ES-I3 (cell line): ENCODE data around the gene LATS2.

Experiments used
- H3K36me3 ChIP-seq: 2 replicates; pipeline ENCODE4 v1.6.1; 2013; ENCODE audit warnings: mild to moderate bottlenecking, low read length, control low read depth, moderate library complexity; ENCODE audit not compliant: insufficient read depth
- H3K4me1 ChIP-seq: 2 replicates; pipeline ENCODE4 v1.6.1; 2013; ENCODE audit warnings: mild to moderate bottlenecking, control low read depth, low read length; ENCODE audit not compliant: insufficient read depth
- H3K9ac ChIP-seq: 2 replicates; pipeline ENCODE4 v1.6.1; 2013; ENCODE audit warnings: low read depth, mild to moderate bottlenecking, low read length, moderate library complexity
- H3K9me3 ChIP-seq: 2 replicates; pipeline ENCODE4 v1.6.1; 2013; ENCODE audit warnings: mild to moderate bottlenecking, low read length, moderate library complexity; ENCODE audit not compliant: control insufficient read depth, insufficient read depth

Gene LATS2

DNA sequence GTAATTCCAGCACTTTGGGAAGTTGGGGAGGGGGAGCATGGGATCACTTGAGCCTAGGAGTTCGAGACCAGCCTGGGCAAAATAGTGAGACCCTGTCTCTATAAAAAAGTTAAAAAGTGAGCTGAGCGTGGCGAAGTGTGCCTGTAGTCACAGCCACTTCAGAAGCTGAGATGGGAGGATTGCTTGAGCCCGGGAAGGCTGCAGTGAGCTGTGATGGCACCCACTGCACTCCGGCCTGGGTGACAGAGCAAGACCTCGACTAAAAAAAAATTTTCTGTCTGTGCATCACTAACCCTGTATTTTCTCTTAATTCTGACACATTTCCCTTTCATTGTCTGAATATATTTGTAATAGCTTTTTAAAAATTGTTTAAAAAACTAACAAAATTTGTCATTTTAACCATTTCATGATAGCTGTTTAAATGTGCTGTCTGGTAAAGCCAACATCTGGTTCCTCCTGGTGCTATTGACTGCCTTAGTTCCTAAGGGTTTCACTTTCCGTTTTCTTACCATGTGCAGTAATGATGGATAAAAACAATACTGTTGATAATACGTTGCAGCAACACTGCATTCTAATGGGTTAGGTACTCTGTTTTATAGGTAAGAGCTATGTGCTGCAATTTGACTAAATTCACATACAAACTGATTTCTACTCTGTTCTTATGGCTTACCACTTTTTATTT, 29.7 kb downstream of the LATS2 start:
- Histone ChIP-seq H3K9ac (no peak overlapping the region), H3K36me3 (no peaks in the 10 kb centered on the region; the same call in 1 of the 2 replicates), H3K4me1 (peaks cover 30% of the 10 kb centered on the region), H3K9me3 (no peaks in the 10 kb centered on the region)

DNA sequence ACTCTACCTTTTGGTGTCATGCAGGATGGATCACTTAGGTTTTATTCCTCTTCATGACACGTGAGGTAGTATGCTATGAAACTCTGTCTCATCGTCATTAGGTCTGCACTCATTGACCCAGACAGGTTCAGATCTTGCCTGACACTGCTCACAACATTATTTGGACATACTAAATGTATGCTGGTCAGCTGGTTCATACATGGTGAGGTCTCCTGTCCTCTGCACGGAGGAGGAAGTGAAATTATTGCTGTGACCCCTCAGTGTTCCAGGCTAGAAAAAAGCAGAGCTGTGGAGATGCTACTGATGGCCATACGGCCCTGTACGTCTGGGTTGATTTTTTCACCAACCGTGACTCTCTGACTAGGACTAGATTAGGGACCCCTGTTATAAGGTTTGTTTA, 35.8 kb downstream of the LATS2 start:
- Histone ChIP-seq H3K9me3 (no peaks in the 10 kb centered on the region), H3K36me3 (no peaks in the 10 kb centered on the region; the same call in 1 of the 2 replicates), H3K4me1 (peaks cover 2% of the 10 kb centered on the region; the same call in 1 of the 2 replicates), H3K9ac (no peak overlapping the region)

GRCh38 chr13:21022056-21022979, 39.1 kb downstream of the LATS2 start:
- no peak overlapping the region for H3K9ac ChIP-seq
- no peaks in the 10 kb centered on the region for H3K9me3 ChIP-seq
- H3K4me1 ChIP-seq, result peaks cover 14% of the 10 kb centered on the region
- H3K36me3 ChIP-seq, result no peaks in the 10 kb centered on the region

- Histone ChIP-seq H3K9me3 (no peaks in the 10 kb centered on the region), H3K9ac (no peak overlapping the region), H3K36me3 (no peaks in the 10 kb centered on the region), H3K4me1 (peaks cover 14% of the 10 kb centered on the region)
These were observed 40.8 kb downstream of the LATS2 start for GRCh38 chr13:21020581-21020980.

DNA sequence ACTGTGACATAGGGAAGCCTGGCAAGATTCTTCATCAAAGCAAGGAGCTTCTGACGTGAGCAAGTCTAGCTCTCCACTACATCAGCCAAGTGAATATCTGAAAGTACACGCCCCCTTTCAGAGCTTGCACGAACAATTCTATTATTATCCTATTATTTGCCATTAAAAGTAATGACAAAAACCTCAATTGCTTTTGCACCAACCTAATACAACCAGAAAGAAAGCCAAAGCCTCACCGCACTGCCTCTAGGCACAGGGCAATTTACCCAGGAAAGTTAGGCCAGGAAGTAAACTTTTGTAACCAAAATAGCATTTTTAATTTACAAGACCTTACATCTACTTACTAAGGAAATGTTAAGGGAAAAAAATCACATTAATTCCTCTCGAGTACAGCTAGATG, 41.2 kb downstream of the LATS2 start:
- Histone ChIP-seq H3K36me3 (no peaks in the 10 kb centered on the region), H3K9ac (no peak overlapping the region), H3K9me3 (no peaks in the 10 kb centered on the region), H3K4me1 (peaks cover 14% of the 10 kb centered on the region)

GRCh38 chr13:21018220-21018619, 43.2 kb downstream of the LATS2 start:
- Histone ChIP-seq H3K9ac (no peak overlapping the region), H3K36me3 (no peaks in the 10 kb centered on the region; the same call in 1 of the 2 replicates), H3K4me1 (peaks cover 14% of the 10 kb centered on the region), H3K9me3 (no peaks in the 10 kb centered on the region)

DNA sequence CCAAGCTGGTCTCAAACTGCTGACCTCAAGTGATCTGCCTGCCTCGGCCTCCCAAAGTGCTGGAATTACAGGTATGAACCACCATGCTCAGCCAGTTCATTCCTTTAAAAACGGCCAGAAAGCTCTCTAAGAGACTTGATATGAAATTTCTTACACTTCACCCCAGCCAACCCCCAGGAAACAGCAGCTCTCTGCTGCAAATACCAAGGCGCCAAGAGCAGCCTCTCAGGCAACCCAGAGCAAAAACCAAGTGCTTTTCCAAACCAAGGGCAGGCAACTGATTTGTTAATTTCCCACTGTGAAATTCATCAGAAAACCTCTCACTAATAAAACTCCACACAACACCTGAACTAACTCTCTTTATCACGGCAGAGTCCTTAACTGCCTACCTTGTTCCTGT, 44.9 kb downstream of the LATS2 start:
- Histone ChIP-seq H3K4me1 (peaks cover 14% of the 10 kb centered on the region), H3K9me3 (no peaks in the 10 kb centered on the region), H3K36me3 (no peaks in the 10 kb centered on the region; the same call in 1 of the 2 replicates), H3K9ac (no peak overlapping the region)

DNA sequence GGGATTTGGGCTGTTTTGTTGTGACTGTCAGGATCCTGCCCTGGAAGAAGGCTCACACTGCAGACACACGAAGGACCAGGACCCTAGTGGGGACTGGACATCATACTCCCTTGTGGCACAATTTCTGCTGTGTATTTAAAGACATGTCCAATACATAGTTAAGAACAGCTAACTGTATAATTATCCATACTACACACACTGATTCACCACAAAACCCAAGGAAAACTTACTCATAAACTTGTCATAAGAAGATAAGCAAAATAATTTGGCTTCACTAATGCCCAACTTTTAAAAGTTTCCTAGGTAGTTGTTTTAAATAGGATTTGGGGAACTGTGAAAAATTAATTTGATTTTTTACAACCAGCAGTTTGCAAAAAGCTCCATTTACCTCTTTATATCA, 46.1 kb downstream of the LATS2 start:
- H3K9ac ChIP-seq, result no peak overlapping the region
- H3K4me1 ChIP-seq, result peaks cover 21% of the 10 kb centered on the region
- no peaks in the 10 kb centered on the region; the same call in 1 of the 2 replicates for H3K36me3 ChIP-seq
- H3K9me3 ChIP-seq, result no peaks in the 10 kb centered on the region

DNA sequence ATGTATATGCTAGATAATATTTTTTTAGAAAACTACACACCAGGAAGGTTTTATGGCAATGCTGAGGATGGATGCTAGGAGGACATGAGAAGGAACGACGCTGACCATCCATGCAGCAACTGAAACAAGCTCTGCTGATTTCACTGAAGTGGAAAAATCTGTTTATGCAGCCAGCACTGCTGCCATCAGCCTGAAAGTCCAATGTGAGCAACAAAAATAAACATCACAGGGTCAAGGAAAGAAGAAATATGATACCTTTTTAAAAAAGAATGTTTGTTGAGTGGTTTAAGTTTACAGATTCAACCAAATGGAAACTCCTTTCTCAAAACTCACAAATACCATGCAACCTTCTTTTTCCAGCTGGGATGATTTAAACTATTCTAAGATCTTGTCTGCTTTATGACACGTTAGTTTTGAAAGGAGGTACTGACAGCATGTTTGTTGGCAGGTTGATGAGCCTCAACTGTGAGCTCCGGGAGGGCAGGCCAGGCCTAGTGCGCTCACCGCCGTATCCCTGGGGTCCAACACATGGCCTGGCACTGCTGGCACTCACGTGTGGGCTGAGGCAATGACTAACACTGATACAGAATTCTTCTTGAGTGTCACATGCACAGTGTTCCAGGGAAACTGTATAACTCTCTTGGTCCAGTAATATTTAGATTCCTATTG, 46.8 kb downstream of the LATS2 start:
- Histone ChIP-seq H3K9me3 (no peaks in the 10 kb centered on the region), H3K36me3 (no peaks in the 10 kb centered on the region; the same call in 1 of the 2 replicates), H3K4me1 (peaks cover 16% of the 10 kb centered on the region), H3K9ac (no peak overlapping the region)

DNA sequence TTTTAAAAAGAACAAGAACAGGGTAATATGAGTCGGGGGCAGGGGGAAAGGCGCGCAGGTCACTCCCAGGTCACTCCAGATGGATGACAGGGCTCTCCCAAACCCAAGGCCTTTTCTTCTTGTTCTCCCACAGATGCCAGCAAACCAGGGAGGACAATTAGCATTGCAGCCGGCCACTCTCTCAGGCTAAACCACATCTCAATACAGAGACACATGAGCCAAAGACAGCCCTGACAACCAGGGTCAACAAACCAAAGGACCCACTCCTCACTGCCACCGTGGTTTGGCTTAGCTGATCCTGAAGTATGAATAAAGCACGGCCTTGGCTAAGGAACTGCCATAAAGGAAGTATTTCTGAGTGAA, 47.3 kb downstream of the LATS2 start:
- no peaks in the 10 kb centered on the region; the same call in 1 of the 2 replicates for H3K36me3 ChIP-seq
- H3K9me3 ChIP-seq, result no peaks in the 10 kb centered on the region
- H3K9ac ChIP-seq, result no peak overlapping the region
- H3K4me1 ChIP-seq, result peaks cover 16% of the 10 kb centered on the region

GRCh38 chr13:21013682-21014038, 47.7 kb downstream of the LATS2 start:
- Histone ChIP-seq H3K4me1 (peaks cover 16% of the 10 kb centered on the region), H3K36me3 (no peaks in the 10 kb centered on the region; the same call in 1 of the 2 replicates), H3K9ac (no peak overlapping the region), H3K9me3 (no peaks in the 10 kb centered on the region)

GRCh38 chr13:21012841-21013681, 48.3 kb downstream of the LATS2 start:
- Histone ChIP-seq H3K4me1 (peaks cover 12% of the 10 kb centered on the region), H3K9me3 (no peaks in the 10 kb centered on the region), H3K9ac (no peak overlapping the region), H3K36me3 (no peaks in the 10 kb centered on the region; the same call in 1 of the 2 replicates)

GRCh38 chr13:21012211-21012610, 49.2 kb downstream of the LATS2 start:
- Histone ChIP-seq H3K9ac (no peak overlapping the region), H3K36me3 (no peaks in the 10 kb centered on the region; the same call in 1 of the 2 replicates), H3K4me1 (peaks cover 12% of the 10 kb centered on the region), H3K9me3 (no peaks in the 10 kb centered on the region)

DNA sequence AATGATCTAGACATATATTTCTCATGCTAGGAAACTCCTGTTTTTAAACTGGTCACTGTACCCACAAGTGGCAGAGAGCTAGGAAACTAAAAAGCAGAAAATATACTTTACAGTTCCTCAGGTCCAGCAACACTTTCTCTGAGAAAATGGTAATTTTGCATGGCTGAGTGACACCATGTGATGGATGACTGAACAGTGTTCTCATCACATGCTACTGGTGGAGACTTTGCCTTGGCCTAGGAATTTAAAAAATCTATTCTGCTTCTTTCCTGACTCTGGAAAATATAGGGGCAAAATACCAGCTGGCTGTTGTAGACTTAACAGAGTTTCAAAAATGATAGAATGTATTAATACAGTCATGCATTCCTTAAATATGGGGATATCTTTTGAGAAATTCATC, 50.0 kb downstream of the LATS2 start:
- Histone ChIP-seq H3K4me1 (peaks cover 12% of the 10 kb centered on the region), H3K36me3 (no peaks in the 10 kb centered on the region; the same call in 1 of the 2 replicates), H3K9ac (no peak overlapping the region), H3K9me3 (no peaks in the 10 kb centered on the region)
